ENCODE data around the gene FBRSL1. TPM values are rescaled to one million over a fixed set of nuclear protein-coding genes. Genes with fewer than 3 reads are reported as not detected.

The FBRSL1 gene
- total and polyA plus RNA-seq, 4 donors = 2.5 to 35.5 (median 5.6) TPM

DNA sequence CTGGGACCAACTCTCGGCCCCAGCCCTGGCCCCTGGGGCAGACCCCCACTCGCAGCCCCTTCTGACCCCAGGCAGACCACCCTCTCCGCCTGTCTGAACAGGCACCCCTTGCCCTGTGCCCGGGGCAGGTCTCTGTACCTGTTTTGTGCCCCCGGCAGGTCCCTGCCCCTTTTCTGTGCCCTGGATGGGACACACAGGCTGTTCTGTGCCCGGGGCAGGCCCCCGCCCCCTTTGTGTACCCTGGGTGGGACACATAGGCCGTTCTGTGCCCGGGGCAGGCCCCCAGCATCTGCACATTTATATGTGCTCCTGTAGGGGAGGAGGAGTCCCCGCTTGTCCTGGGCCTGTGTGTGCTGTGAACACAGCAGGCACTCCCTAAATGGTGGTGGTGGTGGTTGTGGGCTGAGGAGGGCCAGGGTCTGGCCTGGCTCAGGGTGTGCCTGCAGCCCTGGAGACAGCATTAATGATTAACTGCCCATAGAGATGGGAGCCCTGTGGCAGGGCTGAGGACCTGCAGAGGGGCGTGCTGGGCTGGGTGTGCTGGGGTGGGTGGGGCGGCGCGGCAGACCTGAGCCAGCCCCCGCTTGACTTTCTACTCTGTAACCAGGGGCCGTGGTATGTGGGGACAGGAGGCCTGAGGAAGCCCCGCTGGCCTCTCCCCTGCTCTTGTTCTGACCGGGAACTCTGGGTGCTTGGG, 3.7 kb downstream of the FBRSL1 start:
- H3K27ac ChIP-seq (ENCODE audit: low read depth in 1 of 2, low read length in 2 of 2) = peak overlapping the region in 1 of 2 donors; percentile 38
- no peaks in the 10 kb centered on the region for H3K9me3 ChIP-seq (ENCODE audit: control insufficient read depth in 4 of 4, low read length in 3 of 4)
- TF ChIP-seq, protein P1, sequence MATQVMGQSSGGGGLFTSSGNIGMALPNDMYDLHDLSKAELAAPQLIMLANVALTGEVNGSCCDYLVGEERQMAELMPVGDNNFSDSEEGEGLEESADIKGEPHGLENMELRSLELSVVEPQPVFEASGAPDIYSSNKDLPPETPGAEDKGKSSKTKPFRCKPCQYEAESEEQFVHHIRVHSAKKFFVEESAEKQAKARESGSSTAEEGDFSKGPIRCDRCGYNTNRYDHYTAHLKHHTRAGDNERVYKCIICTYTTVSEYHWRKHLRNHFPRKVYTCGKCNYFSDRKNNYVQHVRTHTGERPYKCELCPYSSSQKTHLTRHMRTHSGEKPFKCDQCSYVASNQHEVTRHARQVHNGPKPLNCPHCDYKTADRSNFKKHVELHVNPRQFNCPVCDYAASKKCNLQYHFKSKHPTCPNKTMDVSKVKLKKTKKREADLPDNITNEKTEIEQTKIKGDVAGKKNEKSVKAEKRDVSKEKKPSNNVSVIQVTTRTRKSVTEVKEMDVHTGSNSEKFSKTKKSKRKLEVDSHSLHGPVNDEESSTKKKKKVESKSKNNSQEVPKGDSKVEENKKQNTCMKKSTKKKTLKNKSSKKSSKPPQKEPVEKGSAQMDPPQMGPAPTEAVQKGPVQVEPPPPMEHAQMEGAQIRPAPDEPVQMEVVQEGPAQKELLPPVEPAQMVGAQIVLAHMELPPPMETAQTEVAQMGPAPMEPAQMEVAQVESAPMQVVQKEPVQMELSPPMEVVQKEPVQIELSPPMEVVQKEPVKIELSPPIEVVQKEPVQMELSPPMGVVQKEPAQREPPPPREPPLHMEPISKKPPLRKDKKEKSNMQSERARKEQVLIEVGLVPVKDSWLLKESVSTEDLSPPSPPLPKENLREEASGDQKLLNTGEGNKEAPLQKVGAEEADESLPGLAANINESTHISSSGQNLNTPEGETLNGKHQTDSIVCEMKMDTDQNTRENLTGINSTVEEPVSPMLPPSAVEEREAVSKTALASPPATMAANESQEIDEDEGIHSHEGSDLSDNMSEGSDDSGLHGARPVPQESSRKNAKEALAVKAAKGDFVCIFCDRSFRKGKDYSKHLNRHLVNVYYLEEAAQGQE (IDR thresholded peaks at IDR 0.05) = no peak
- no peak for TF ChIP-seq HNF4G (IDR thresholded peaks at IDR 0.05)
- TF ChIP-seq FOXA2 (IDR thresholded peaks at IDR 0.05) = no peak
- no peak for TF ChIP-seq YY1 (IDR thresholded peaks at IDR 0.05)
- TF ChIP-seq, protein P2, sequence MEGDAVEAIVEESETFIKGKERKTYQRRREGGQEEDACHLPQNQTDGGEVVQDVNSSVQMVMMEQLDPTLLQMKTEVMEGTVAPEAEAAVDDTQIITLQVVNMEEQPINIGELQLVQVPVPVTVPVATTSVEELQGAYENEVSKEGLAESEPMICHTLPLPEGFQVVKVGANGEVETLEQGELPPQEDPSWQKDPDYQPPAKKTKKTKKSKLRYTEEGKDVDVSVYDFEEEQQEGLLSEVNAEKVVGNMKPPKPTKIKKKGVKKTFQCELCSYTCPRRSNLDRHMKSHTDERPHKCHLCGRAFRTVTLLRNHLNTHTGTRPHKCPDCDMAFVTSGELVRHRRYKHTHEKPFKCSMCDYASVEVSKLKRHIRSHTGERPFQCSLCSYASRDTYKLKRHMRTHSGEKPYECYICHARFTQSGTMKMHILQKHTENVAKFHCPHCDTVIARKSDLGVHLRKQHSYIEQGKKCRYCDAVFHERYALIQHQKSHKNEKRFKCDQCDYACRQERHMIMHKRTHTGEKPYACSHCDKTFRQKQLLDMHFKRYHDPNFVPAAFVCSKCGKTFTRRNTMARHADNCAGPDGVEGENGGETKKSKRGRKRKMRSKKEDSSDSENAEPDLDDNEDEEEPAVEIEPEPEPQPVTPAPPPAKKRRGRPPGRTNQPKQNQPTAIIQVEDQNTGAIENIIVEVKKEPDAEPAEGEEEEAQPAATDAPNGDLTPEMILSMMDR (IDR thresholded peaks at IDR 0.05; ENCODE audit: low read depth, low read length, missing input control) = no peak
- no peak for TF ChIP-seq NR2F2 (IDR thresholded peaks at IDR 0.05)
- no peak for TF ChIP-seq EGR1 (IDR thresholded peaks at IDR 0.05; ENCODE audit: low read depth in 2 of 2)
- TF ChIP-seq JUND (IDR thresholded peaks at IDR 0.05) = no peak
- no peak for TF ChIP-seq RXRA (IDR thresholded peaks at IDR 0.05)
- TF ChIP-seq, protein P3, sequence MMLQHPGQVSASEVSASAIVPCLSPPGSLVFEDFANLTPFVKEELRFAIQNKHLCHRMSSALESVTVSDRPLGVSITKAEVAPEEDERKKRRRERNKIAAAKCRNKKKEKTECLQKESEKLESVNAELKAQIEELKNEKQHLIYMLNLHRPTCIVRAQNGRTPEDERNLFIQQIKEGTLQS (IDR thresholded peaks at IDR 0.05) = no peak
- no peak for TF ChIP-seq TAF1 (conservative IDR thresholded peaks at IDR 0.05)
- peaks cover 0 to 2% (median 0%) of the 10 kb centered on the region in 4 donors for H3K36me3 ChIP-seq (ENCODE audit: control insufficient read depth in 4 of 4, insufficient read depth in 3 of 4, low read depth in 1 of 4, low read length in 3 of 4)
- no peaks in the 10 kb centered on the region for H3K27me3 ChIP-seq (ENCODE audit: control insufficient read depth in 4 of 4, insufficient read depth in 4 of 4, low read length in 3 of 4)
- H3K4me3 ChIP-seq (ENCODE audit: low read depth in 1 of 3, low read length in 3 of 3) = peak overlapping the region in 1 of 3 donors; percentile 11
- H3K9ac ChIP-seq (ENCODE audit: low read depth in 1 of 2, low read length in 2 of 2) = no peak overlapping the region
- no peak for DNase-seq (ENCODE audit: low spot score)
- WGBS = 40% methylated on average over 18 of the region's 18 CpGs
- peaks cover 42 to 86% (median 70%) of the 10 kb centered on the region in 4 donors for H3K4me1 ChIP-seq (ENCODE audit: control insufficient read depth in 4 of 4, insufficient read depth in 4 of 4, low read length in 3 of 4)

DNA sequence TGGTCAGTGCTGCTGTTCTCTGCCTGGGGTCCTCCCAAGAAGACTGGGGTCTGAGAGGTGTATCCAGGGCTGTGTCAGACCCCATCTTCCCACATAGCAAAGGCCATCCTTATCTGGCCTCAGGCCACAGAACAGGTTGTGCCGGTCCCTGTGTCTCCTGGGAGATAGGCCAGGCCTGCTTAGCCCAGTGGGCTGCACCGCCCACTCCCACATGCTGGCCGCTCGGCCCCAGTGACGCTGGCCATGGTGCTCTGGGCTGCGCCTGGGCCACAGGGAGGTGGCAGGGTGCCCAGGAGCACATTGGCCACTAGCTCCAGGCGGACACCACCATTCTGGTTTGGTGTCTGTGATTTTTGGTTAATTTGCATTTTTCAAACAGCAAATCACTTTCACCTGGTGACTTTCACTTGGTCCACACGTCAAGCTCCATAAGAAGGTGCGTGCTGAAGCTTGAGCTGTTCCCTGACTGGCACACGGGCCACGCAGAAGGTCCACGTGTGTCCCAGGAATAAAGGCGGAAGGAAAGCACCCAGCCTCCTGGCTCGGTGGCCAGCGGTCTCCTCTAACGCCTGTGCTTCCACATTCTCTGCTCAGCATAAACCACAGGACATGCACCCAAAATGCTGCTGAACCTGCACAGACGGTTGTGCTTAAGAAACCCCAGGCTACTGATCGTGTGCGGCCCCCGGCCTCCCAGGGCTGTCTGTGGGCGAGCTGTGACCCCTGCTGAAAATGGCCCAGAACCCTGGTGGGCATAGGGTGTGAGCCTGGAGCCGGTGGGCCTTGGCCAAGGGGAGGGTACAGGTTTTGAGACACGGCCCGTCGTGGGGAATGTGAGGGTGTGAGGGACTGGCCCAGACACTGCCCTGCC, 4.6 kb downstream of the FBRSL1 start:
- Histone ChIP-seq H3K4me3 (ENCODE audit: low read depth in 1 of 3, low read length in 3 of 3) (no peak overlapping the region), H3K27ac (ENCODE audit: low read depth in 1 of 2, low read length in 2 of 2) (peak overlapping the region in 1 of 2 donors; percentile 38), H3K4me1 (ENCODE audit: control insufficient read depth in 4 of 4, insufficient read depth in 4 of 4, low read length in 3 of 4) (peaks cover 41 to 88% (median 74%) of the 10 kb centered on the region in 4 donors), H3K27me3 (ENCODE audit: control insufficient read depth in 4 of 4, insufficient read depth in 4 of 4, low read length in 3 of 4) (no peaks in the 10 kb centered on the region), H3K9ac (ENCODE audit: low read depth in 1 of 2, low read length in 2 of 2) (no peak overlapping the region), H3K9me3 (ENCODE audit: control insufficient read depth in 4 of 4, low read length in 3 of 4) (no peaks in the 10 kb centered on the region), H3K36me3 (ENCODE audit: control insufficient read depth in 4 of 4, insufficient read depth in 3 of 4, low read depth in 1 of 4, low read length in 3 of 4) (peaks cover 0 to 2% (median 0%) of the 10 kb centered on the region in 4 donors)
- no peak for TF ChIP-seq HNF4A (conservative IDR thresholded peaks at IDR 0.05)
- TF ChIP-seq, protein P1 (IDR thresholded peaks at IDR 0.05) = peak; percentile 71
- TF ChIP-seq EGR1 (IDR thresholded peaks at IDR 0.05; ENCODE audit: low read depth in 2 of 2) = no peak
- TF ChIP-seq, protein P3 (IDR thresholded peaks at IDR 0.05) = no peak
- TF ChIP-seq JUND (IDR thresholded peaks at IDR 0.05) = no peak
- DNase-seq (ENCODE audit: low spot score) = no peak
- WGBS = 64% methylated on average over 25 of the region's 25 CpGs

Measured in liver (tissue), 9 donors.